IMR-90 (cell line): Measurements from ENCODE around the gene SKA3. TPM values are rescaled to one million over a fixed set of nuclear protein-coding genes. Genes with fewer than 3 reads are reported as not detected.

Experiments used
- ATAC-seq: fragments of 200-7000 bp; cut with Tn5 transposase; 2 replicates; pipeline ENCODE4 v1.9.1; 2020; ENCODE audit warnings: low read depth, mild to moderate bottlenecking, moderate library complexity
- BruUV-seq: library from RNA; stranded (reverse); fragments of 400-500 nt; replicated peaks from 2 replicates; lab custom pipeline; 2021; lab: Mats Ljungman, UMichigan
- CTCF ChIA-PET: fragments of 300-600 bp; formaldehyde crosslinking; extraction: SDS; loops from one replicate; lab custom pipeline; 2021; ENCODE audit warnings: antibody characterized with exemption; lab: Yijun Ruan, JAX
- POLR2A ChIA-PET: fragments of 300-600 bp; sonication (Branson Sonifier 250); formaldehyde crosslinking; loops from one replicate; lab custom pipeline; 2022; ENCODE audit warnings: antibody characterized with exemption; ENCODE audit not compliant: unreplicated experiment; lab: Charles Lee
- DNase-seq: peaks from one replicate; pipeline ENCODE4 v3.0.0; 2013
- H2AFZ ChIP-seq: replicated peaks from 2 replicates; pipeline ENCODE3; 2013; ENCODE audit warnings: low read length, mild to moderate bottlenecking; ENCODE audit not compliant: poor library complexity
- H2AK5ac ChIP-seq: 2 replicates; pipeline ENCODE4 v1.6.1; 2013; ENCODE audit warnings: low read depth, low read length, inconsistent platforms
- H2AK9ac ChIP-seq: replicated peaks from 2 replicates; pipeline ENCODE3; 2013; ENCODE audit warnings: mild to moderate bottlenecking, low read depth, low read length, moderate library complexity; ENCODE audit not compliant: poor library complexity
- H2BK120ac ChIP-seq: 2 replicates; pipeline ENCODE4 v1.6.1; 2013; ENCODE audit warnings: low read depth, low read length, inconsistent platforms
- H2BK15ac ChIP-seq: 3 replicates; pipeline ENCODE4 v1.6.1; 2013; ENCODE audit warnings: low read depth, low read length, inconsistent platforms
- H2BK20ac ChIP-seq: 2 replicates; pipeline ENCODE4 v1.6.1; 2013; ENCODE audit warnings: low read depth, mild to moderate bottlenecking, inconsistent platforms, low read length, moderate library complexity
- H2BK5ac ChIP-seq: 2 replicates; pipeline ENCODE4 v1.6.1; 2013; ENCODE audit warnings: mild to moderate bottlenecking, low read depth, low read length, inconsistent platforms; ENCODE audit not compliant: poor library complexity, severe bottlenecking
- H3K14ac ChIP-seq: replicated peaks from 2 replicates; pipeline ENCODE4 v1.6.1; 2013; ENCODE audit warnings: low read depth, low read length, inconsistent platforms
- H3K18ac ChIP-seq: 2 replicates; pipeline ENCODE4 v1.6.1; 2013; ENCODE audit warnings: low read depth, low read length, control low read depth
- H3K23ac ChIP-seq: 2 replicates; pipeline ENCODE4 v1.6.1; 2013; ENCODE audit warnings: low read depth, low read length, inconsistent platforms
- H3K27ac ChIP-seq: 2 replicates; pipeline ENCODE4 v1.5.1; 2013; ENCODE audit warnings: mild to moderate bottlenecking, control low read depth, low read length; ENCODE audit not compliant: insufficient read depth
- H3K27me3 ChIP-seq: 2 replicates; pipeline ENCODE4 v1.6.1; 2013; ENCODE audit warnings: low read length; ENCODE audit not compliant: control insufficient read depth, insufficient read depth
- H3K36me3 ChIP-seq: 2 replicates; pipeline ENCODE4 v1.6.1; 2013; ENCODE audit warnings: low read length, mixed read lengths; ENCODE audit not compliant: control insufficient read depth, insufficient read depth
- H3K4ac ChIP-seq: 2 replicates; pipeline ENCODE4 v1.6.1; 2013; ENCODE audit warnings: low read depth, low read length, inconsistent platforms
- H3K4me1 ChIP-seq: 2 replicates; pipeline ENCODE4 v1.6.1; 2013; ENCODE audit warnings: low read length, mixed read lengths; ENCODE audit not compliant: control insufficient read depth, insufficient read depth
- H3K4me2 ChIP-seq: 2 replicates; pipeline ENCODE4 v1.6.1; 2013; ENCODE audit warnings: low read depth, mild to moderate bottlenecking, control low read depth, low read length, moderate library complexity
- H3K4me3 ChIP-seq: 2 replicates; pipeline ENCODE4 v1.5.1; 2013; ENCODE audit warnings: low read depth, mild to moderate bottlenecking, control low read depth, low read length, moderate library complexity; ENCODE audit not compliant: insufficient read depth
- H3K56ac ChIP-seq: 2 replicates; pipeline ENCODE4 v1.6.1; 2013; ENCODE audit warnings: low read length, inconsistent platforms; ENCODE audit not compliant: insufficient read depth; ENCODE audit errors: extremely low read depth
- H3K79me1 ChIP-seq, 2 experiments: 2 replicates each; pipeline ENCODE4 v1.6.1; 2013; ENCODE audit warnings: low read length in 2 of 2, inconsistent platforms in 1 of 2, low read depth in 1 of 2
- H3K9ac ChIP-seq: 2 replicates; pipeline ENCODE4 v1.6.1; 2013; ENCODE audit warnings: low read depth, low read length, control low read depth
- H3K9me1 ChIP-seq: 2 replicates; pipeline ENCODE4 v1.6.1; 2013; ENCODE audit warnings: low read length, inconsistent platforms; ENCODE audit not compliant: insufficient read depth
- H3K9me3 ChIP-seq: 2 replicates; pipeline ENCODE4 v1.6.1; 2013; ENCODE audit warnings: low read length; ENCODE audit not compliant: control insufficient read depth, insufficient read depth
- H4K20me1 ChIP-seq: 2 replicates; pipeline ENCODE4 v1.6.1; 2013; ENCODE audit warnings: low read length, inconsistent platforms; ENCODE audit not compliant: insufficient read depth
- H4K5ac ChIP-seq: 2 replicates; pipeline ENCODE4 v1.6.1; 2013; ENCODE audit warnings: mild to moderate bottlenecking, low read depth, low read length, control low read depth
- H4K8ac ChIP-seq, 2 experiments: 2 replicates each; pipeline ENCODE4 v1.6.1; 2013; ENCODE audit warnings: low read depth in 2 of 2, low read length in 2 of 2, control low read depth in 1 of 2, inconsistent platforms in 1 of 2
- H4K91ac ChIP-seq: 2 replicates; pipeline ENCODE4 v1.6.1; 2013; ENCODE audit warnings: low read depth, low read length, inconsistent platforms; ENCODE audit not compliant: insufficient read depth
- BHLHE40 ChIP-seq: fragments of 150-350 bp; IDR thresholded peaks from 2 replicates; pipeline ENCODE4 v1.6.1; 2016; ENCODE audit warnings: mild to moderate bottlenecking, low read depth, low read length
- CHD1 ChIP-seq: IDR thresholded peaks from 2 replicates; pipeline ENCODE4 v1.6.1; 2012; ENCODE audit warnings: low read depth, low read length, improper control_type of control experiment
- CTCF ChIP-seq: conservative IDR thresholded peaks from 2 replicates; pipeline ENCODE4 v1.5.1; 2012; ENCODE audit warnings: mild to moderate bottlenecking, low read depth, low read length, improper control_type of control experiment
- FOS ChIP-seq: fragments of 150-350 bp; IDR thresholded peaks from 2 replicates; pipeline ENCODE4 v1.6.1; 2016; ENCODE audit warnings: low read depth, low read length
- MAFK ChIP-seq: IDR thresholded peaks from 2 replicates; pipeline ENCODE4 v1.6.1; 2012; ENCODE audit warnings: low read depth, low read length, improper control_type of control experiment
- MAZ ChIP-seq: IDR thresholded peaks from 2 replicates; pipeline ENCODE4 v1.6.1; 2012; ENCODE audit warnings: low read depth, mild to moderate bottlenecking, low read length, improper control_type of control experiment, moderate library complexity, borderline replicate concordance
- MXI1 ChIP-seq: IDR thresholded peaks from 2 replicates; pipeline ENCODE4 v1.6.1; 2012; ENCODE audit warnings: low read depth, mild to moderate bottlenecking, low read length, moderate library complexity, borderline replicate concordance
- RAD21 ChIP-seq: IDR thresholded peaks from 2 replicates; pipeline ENCODE4 v1.6.1; 2012; ENCODE audit warnings: low read length, improper control_type of control experiment
- RCOR1 ChIP-seq: IDR thresholded peaks from 2 replicates; pipeline ENCODE4 v1.6.1; 2012; ENCODE audit warnings: mild to moderate bottlenecking, low read length, improper control_type of control experiment; ENCODE audit not compliant: insufficient replicate concordance
- RFX5 ChIP-seq: IDR thresholded peaks from 2 replicates; pipeline ENCODE4 v1.8.0; 2012; ENCODE audit warnings: low read depth, mild to moderate bottlenecking, low read length, moderate library complexity
- SMC3 ChIP-seq: fragments of 150-350 bp; IDR thresholded peaks from 2 replicates; pipeline ENCODE4 v1.6.1; 2016; ENCODE audit warnings: low read depth, mild to moderate bottlenecking, antibody characterized with exemption, low read length, moderate library complexity
- USF2 ChIP-seq: fragments of 150-350 bp; IDR thresholded peaks from 2 replicates; pipeline ENCODE4 v1.6.1; 2017; ENCODE audit warnings: mild to moderate bottlenecking, antibody characterized with exemption, low read length, low read depth
- WGBS, 2 experiments: methylation state at CpG; one replicate each; pipeline versions ENCODE4 v1.1.5 to v1.1.7; 2013; ENCODE audit warnings: missing lambda C conversion rate in 2 of 2; ENCODE audit not compliant: insufficient read length in 1 of 2; ENCODE audit errors: extremely low coverage in 2 of 2; 5-methylcytosine and 5-hydroxymethylcytosine counted together
- dilution Hi-C: fragments of 300-500 bp; cut with HindIII; formaldehyde crosslinking; loops from one replicate; pipeline ENCODE4 v1.14.3; 2018; ENCODE audit warnings: low sequenced_read_pairs; ENCODE audit not compliant: unreplicated experiment
- in situ Hi-C: fragments of 300-500 bp; cut with MboI; formaldehyde crosslinking; loops from 3 replicates; pipeline ENCODE4 v1.14.3; 2019; ENCODE audit warnings: low sequenced_read_pairs, inconsistent platforms, mixed read lengths
- intact Hi-C: fragments of 100-400 bp; cut with micrococcal nuclease; formaldehyde crosslinking; loops from 2 replicates; pipeline ENCODE4 v1.10.0; 2022
- polyA plus RNA-seq, 3 experiments: library from polyadenylated mRNA; depleted of rRNA; stranded (reverse); fragments of >200 nt; gene quantifications; 2 replicates each; pipeline ENCODE4 v1.2.3, GENCODE V29; 2012; ENCODE audit warnings: low replicate concordance in 1 of 3
- total RNA-seq: library from RNA; depleted of rRNA; stranded (reverse); fragments of >200 nt; gene quantifications from 2 replicates; pipeline ENCODE4 v1.2.3, GENCODE V29; 2012
- TF ChIP-seq, protein P1 (sequence below): fragments of 150-350 bp; IDR thresholded peaks from 2 replicates; pipeline ENCODE4 v1.6.1; 2016; ENCODE audit warnings: low read depth, mild to moderate bottlenecking, low read length, moderate library complexity, borderline replicate concordance

Gene SKA3
- total and polyA plus RNA-seq, 2 of the 4 experiments (the other 2 are of a cell fraction) = 11.7 to 15.6 TPM

- ChIA-PET CTCF (no interaction called here), POLR2A (interaction anchor here (0.9 kb wide), 1 partner anchor 66 kb away, joined by 4 read pairs; no protein-coding TSS in a partner anchor)
- Histone ChIP-seq H2BK120ac (no peak overlapping the region), H3K56ac (no peak overlapping the region), H2AK5ac (no peak overlapping the region), H2AFZ (peak overlapping the region; percentile 62), H3K4me2 (no peak overlapping the region), H2BK15ac (no peak overlapping the region), H3K9me1 (0 out of 2 replicates have a peak, but pooled peaks cover 3% of the 10 kb centered on the region), H3K9me3 (0 out of 2 replicates have a peak, but pooled peaks cover 2% of the 10 kb centered on the region), H4K5ac (no peak overlapping the region), H4K20me1 (no peaks in the 10 kb centered on the region), H2AK9ac (peak overlapping the region; percentile 52), H2BK5ac (no peak overlapping the region), H3K36me3 (no peaks in the 10 kb centered on the region), H3K27ac (no peak overlapping the region), H3K27me3 (no peaks in the 10 kb centered on the region), H3K14ac (no peak overlapping the region), H3K4me3 (no peak overlapping the region), H3K9ac (no peak overlapping the region), H3K4me1 (peaks cover 3% of the 10 kb centered on the region; the same call in 1 of the 2 replicates), H2BK20ac (no peak overlapping the region), H3K4ac (no peak overlapping the region), H3K23ac (no peak overlapping the region), H3K79me1 (no peaks in the 10 kb centered on the region), H4K8ac (no peak overlapping the region), H4K91ac (no peak overlapping the region), H3K18ac (no peak overlapping the region)
- BruUV-seq = no TSS peak
- DNase-seq (no peak), ATAC-seq (no peak)
- TF ChIP-seq CTCF (no peak), SMC3 (no peak), MAZ (no peak), MXI1 (no peak), USF2 (no peak), FOS (no peak), RFX5 (no peak), BHLHE40 (no peak), CHD1 (no peak), RCOR1 (no peak), MAFK (no peak), RAD21 (no peak)
- TF ChIP-seq, protein P1, sequence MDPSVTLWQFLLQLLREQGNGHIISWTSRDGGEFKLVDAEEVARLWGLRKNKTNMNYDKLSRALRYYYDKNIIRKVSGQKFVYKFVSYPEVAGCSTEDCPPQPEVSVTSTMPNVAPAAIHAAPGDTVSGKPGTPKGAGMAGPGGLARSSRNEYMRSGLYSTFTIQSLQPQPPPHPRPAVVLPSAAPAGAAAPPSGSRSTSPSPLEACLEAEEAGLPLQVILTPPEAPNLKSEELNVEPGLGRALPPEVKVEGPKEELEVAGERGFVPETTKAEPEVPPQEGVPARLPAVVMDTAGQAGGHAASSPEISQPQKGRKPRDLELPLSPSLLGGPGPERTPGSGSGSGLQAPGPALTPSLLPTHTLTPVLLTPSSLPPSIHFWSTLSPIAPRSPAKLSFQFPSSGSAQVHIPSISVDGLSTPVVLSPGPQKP = no peak
- WGBS, 2 experiments = no CpG with 5 or more reads among the region's 8 CpGs
- in situ Hi-C loops = no loop called here
- intact Hi-C loops = no loop called here
- dilution Hi-C loops = no loop called here
Observed at GRCh38 chr13:21123956-21124355, 52.4 kb downstream of the SKA3 start.
